Epithelial cell of prostate (primary cell): ENCODE data around the gene DMXL2.
"Not testable (repeated sequence)": the region's sequence is repeated elsewhere in the genome, so short reads cannot be mapped to it uniquely, and the experiment has no call there.

Experiments used
- DNase-seq: peaks from one replicate; pipeline ENCODE4 v3.0.0-alpha.2; 2011; ENCODE audit warnings: low read depth, low spot score
- H3K27ac ChIP-seq: fragments of 450-650 bp; 2 replicates; pipeline ENCODE4 v1.5.1; 2017; ENCODE audit warnings: mild to moderate bottlenecking

The DMXL2 gene

GRCh38 chr15:51443282-51443914 lies 179.2 kb downstream of the DMXL2 start:
- H3K27ac ChIP-seq: no peak overlapping the region
- DNase-seq: no peak

- DNase-seq: no peak
- no peak overlapping the region for H3K27ac ChIP-seq
Measured at GRCh38 chr15:51438526-51438925, 184.0 kb downstream of the DMXL2 start.

- no peak for DNase-seq
- no peak overlapping the region for H3K27ac ChIP-seq
Measured at GRCh38 chr15:51425517-51426040, 197.0 kb downstream of the DMXL2 start.

GRCh38 chr15:51424780-51425179 lies 197.8 kb downstream of the DMXL2 start:
- no peak for DNase-seq
- no peak overlapping the region for H3K27ac ChIP-seq

GRCh38 chr15:51423040-51423439 lies 199.5 kb downstream of the DMXL2 start:
- not testable (repeated sequence) for DNase-seq, H3K27ac ChIP-seq

GRCh38 chr15:51416129-51416528 lies 206.4 kb downstream of the DMXL2 start:
- no peak overlapping the region for H3K27ac ChIP-seq

GRCh38 chr15:51414256-51414860 lies 208.2 kb downstream of the DMXL2 start:
- DNase-seq: no peak
- no peak overlapping the region for H3K27ac ChIP-seq

More at GRCh38 chr15:51416129-51416528, 206.4 kb downstream of the DMXL2 start:
- no peak for DNase-seq

GRCh38 chr15:51405693-51406523 lies 216.7 kb downstream of the DMXL2 start:
- H3K27ac ChIP-seq: no peak overlapping the region
- no peak for DNase-seq

GRCh38 chr15:51403946-51404695 lies 218.4 kb downstream of the DMXL2 start:
- no peak overlapping the region for H3K27ac ChIP-seq
- DNase-seq: no peak

- DNase-seq: no peak
- H3K27ac ChIP-seq: no peak overlapping the region
Measured at GRCh38 chr15:51403072-51403878, 219.3 kb downstream of the DMXL2 start.

GRCh38 chr15:51401872-51402517 lies 220.6 kb downstream of the DMXL2 start:
- DNase-seq: no peak
- H3K27ac ChIP-seq: no peak overlapping the region

GRCh38 chr15:51401051-51401780 lies 221.4 kb downstream of the DMXL2 start:
- no peak overlapping the region for H3K27ac ChIP-seq
- no peak for DNase-seq

GRCh38 chr15:51398626-51399025 lies 223.9 kb downstream of the DMXL2 start:
- no peak overlapping the region for H3K27ac ChIP-seq
- no peak for DNase-seq
